GM12872 (cell line): ENCODE results near the gene MAPKBP1.

ENCODE experiments used
- CTCF ChIP-seq: IDR thresholded peaks from 3 replicates; pipeline ENCODE4 v1.5.1; 2011; ENCODE audit warnings: low read depth, mild to moderate bottlenecking, low read length, moderate library complexity; ENCODE audit not compliant: insufficient read depth

MAPKBP1 gene

GRCh38 chr15:41829959-41830646 is 55.8 kb downstream of the MAPKBP1 start:
- no peak for TF ChIP-seq CTCF

- TF ChIP-seq CTCF: no peak
Measured at GRCh38 chr15:41832208-41832607, 57.9 kb downstream of the MAPKBP1 start.

GRCh38 chr15:41832875-41833274 is 58.6 kb downstream of the MAPKBP1 start:
- no peak for TF ChIP-seq CTCF

- no peak for TF ChIP-seq CTCF
Measured at GRCh38 chr15:41834096-41834495, 59.8 kb downstream of the MAPKBP1 start.

GRCh38 chr15:41836073-41836472 is 61.8 kb downstream of the MAPKBP1 start:
- no peak for TF ChIP-seq CTCF

- no peak for TF ChIP-seq CTCF
Measured at GRCh38 chr15:41836713-41837454, 62.6 kb downstream of the MAPKBP1 start.

GRCh38 chr15:41838400-41838897 is 64.2 kb downstream of the MAPKBP1 start, which contains the start of gene PLA2G4B:
TSS of gene PLA2G4B (plus strand) at chr15:41838847. CDS start at chr15:41838914, 67 bp downstream.
- TF ChIP-seq CTCF: no peak
